H9 (cell line): ENCODE results near the gene FANCE. TPM values are rescaled to one million over a fixed set of nuclear protein-coding genes. Genes with fewer than 3 reads are reported as not detected.

Experiments
- microRNA-seq: library from miRNA; unstranded; fragments of <30 nt; microRNA quantifications from one replicate; pipeline ENCODE4, GENCODE V29; 2020; ENCODE audit warnings: borderline microRNAs expressed
- total RNA-seq: library from RNA; stranded (reverse); gene quantifications from 2 replicates; pipeline ENCODE4 v1.2.1, GENCODE V29; 2021

FANCE gene
- total RNA-seq, 1 experiment from 2014 or later, result 8.4 TPM

Small RNA genes lying within 50 kb of the gene (microRNA-seq; reads per million reads assigned to microRNA genes)
- not detected for gene MIR7111

Other genes starting within 250 kb of the FANCE start
- 2.2 and 2.7 TPM in 2 replicates for gene SCUBE3, start 238.4 kb upstream of the FANCE start, total RNA-seq
- gene ZNF76, start 192.6 kb upstream of the FANCE start, total RNA-seq, result 21.1 and 22.8 TPM in 2 replicates
- gene DEF6, start 154.5 kb upstream of the FANCE start, total RNA-seq, result 5.4 and 5.6 TPM in 2 replicates
- 11.7 and 13.9 TPM in 2 replicates for gene PPARD, start 109.8 kb upstream of the FANCE start, total RNA-seq
- gene RPL10A, start 16.1 kb downstream of the FANCE start, total RNA-seq, result 1,826 and 1,830 TPM in 2 replicates
- 24.3 and 27.0 TPM in 2 replicates for gene TEAD3, start 44.7 kb downstream of the FANCE start, total RNA-seq
- gene TULP1, start 60.6 kb downstream of the FANCE start, total RNA-seq, result 0.29 TPM in 1 of 2 replicates, not detected in the other
- gene FKBP5, start 236.6 kb downstream of the FANCE start, total RNA-seq, result 32.9 and 33.9 TPM in 2 replicates